H9 (cell line): Measurements from ENCODE around the gene CCN5. TPM values are rescaled to one million over a fixed set of nuclear protein-coding genes. Genes with fewer than 3 reads are reported as not detected.
A peak's percentile ranks its signal among the peaks of the same experiment; 100 is the strongest.

ENCODE experiments used
- DNase-seq: peaks from one replicate; pipeline ENCODE4 v3.0.0-alpha.2; 2017
- H2AFZ ChIP-seq: one replicate; pipeline ENCODE4 v1.6.1; 2013; ENCODE audit warnings: mild to moderate bottlenecking, low read length, control low read depth, moderate library complexity
- H2AK5ac ChIP-seq: 2 replicates; pipeline ENCODE4 v1.6.1; 2013; ENCODE audit warnings: low read length, control low read depth, mixed read lengths; ENCODE audit not compliant: insufficient read length
- H2BK120ac ChIP-seq: one replicate; pipeline ENCODE4 v1.6.1; 2013; ENCODE audit warnings: low read depth, mild to moderate bottlenecking, low read length, control low read depth, inconsistent platforms; ENCODE audit not compliant: poor library complexity, severe bottlenecking
- H2BK12ac ChIP-seq: 2 replicates; pipeline ENCODE4 v1.6.1; 2013; ENCODE audit warnings: low read length, control low read depth, mixed read lengths, low read depth; ENCODE audit not compliant: insufficient read length
- H2BK15ac ChIP-seq: 2 replicates; pipeline ENCODE4 v1.6.1; 2013; ENCODE audit warnings: low read depth, low read length, control low read depth
- H2BK20ac ChIP-seq: one replicate; pipeline ENCODE4 v1.6.1; 2013; ENCODE audit warnings: low read depth, mild to moderate bottlenecking, low read length, control low read depth, inconsistent platforms; ENCODE audit not compliant: poor library complexity, severe bottlenecking
- H2BK5ac ChIP-seq: 2 replicates; pipeline ENCODE4 v1.6.1; 2013; ENCODE audit warnings: low read length, control low read depth, mixed read lengths; ENCODE audit not compliant: insufficient read length
- H3K14ac ChIP-seq: 2 replicates; pipeline ENCODE4 v1.6.1; 2013; ENCODE audit warnings: low read length, control low read depth; ENCODE audit not compliant: insufficient read depth
- H3K18ac ChIP-seq: 2 replicates; pipeline ENCODE4 v1.6.1; 2013; ENCODE audit warnings: low read depth, mild to moderate bottlenecking, mixed read lengths, low read length, control low read depth; ENCODE audit not compliant: insufficient read length
- H3K23ac ChIP-seq: 2 replicates; pipeline ENCODE4 v1.6.1; 2013; ENCODE audit warnings: low read length, control low read depth, mixed read lengths, low read depth; ENCODE audit not compliant: insufficient read length
- H3K23me2 ChIP-seq: 2 replicates; pipeline ENCODE4 v1.6.1; 2013; ENCODE audit warnings: low read depth, mild to moderate bottlenecking, mixed read lengths, low read length, control low read depth; ENCODE audit not compliant: insufficient read length, poor library complexity, severe bottlenecking
- H3K27ac ChIP-seq: 2 replicates; pipeline ENCODE4 v1.5.1; 2013; ENCODE audit warnings: low read length, control low read depth, mixed read lengths, low read depth; ENCODE audit not compliant: insufficient read length
- H3K27me3 ChIP-seq: 2 replicates; pipeline ENCODE4 v1.6.1; 2013; ENCODE audit warnings: low read length, control low read depth, inconsistent platforms; ENCODE audit not compliant: insufficient read depth
- H3K4ac ChIP-seq: 2 replicates; pipeline ENCODE4 v1.6.1; 2013; ENCODE audit warnings: low read depth, mild to moderate bottlenecking, control low read depth, inconsistent platforms, low read length, moderate library complexity
- H3K4me1 ChIP-seq: 2 replicates; pipeline ENCODE4 v1.6.1; 2013; ENCODE audit warnings: low read length, control low read depth, inconsistent platforms; ENCODE audit not compliant: insufficient read depth
- H3K4me2 ChIP-seq: 2 replicates; pipeline ENCODE4 v1.6.1; 2013; ENCODE audit warnings: low read length, control low read depth, mixed read lengths; ENCODE audit not compliant: insufficient read length, insufficient read depth
- H3K56ac ChIP-seq: 2 replicates; pipeline ENCODE4 v1.6.1; 2013; ENCODE audit warnings: low read depth, mild to moderate bottlenecking, mixed read lengths, low read length, control low read depth; ENCODE audit not compliant: insufficient read length
- H3K79me1 ChIP-seq: 2 replicates; pipeline ENCODE4 v1.6.1; 2013; ENCODE audit warnings: low read depth, mild to moderate bottlenecking, moderate library complexity, low read length, control low read depth, inconsistent platforms; ENCODE audit not compliant: insufficient read depth, poor library complexity, severe bottlenecking
- H3K79me2 ChIP-seq: 2 replicates; pipeline ENCODE4 v1.6.1; 2013; ENCODE audit warnings: low read length, control low read depth, inconsistent platforms; ENCODE audit not compliant: insufficient read depth
- H3K9ac ChIP-seq: 2 replicates; pipeline ENCODE4 v1.6.1; 2013; ENCODE audit warnings: low read length, control low read depth, mixed read lengths; ENCODE audit not compliant: insufficient read length; ENCODE audit errors: extremely low read depth
- H3K9me3 ChIP-seq: one replicate; pipeline ENCODE4 v1.6.1; 2013; ENCODE audit warnings: low read depth, low read length, inconsistent platforms; ENCODE audit not compliant: control insufficient read depth
- H3T11ph ChIP-seq: one replicate; pipeline ENCODE4 v1.6.1; 2013; ENCODE audit warnings: mild to moderate bottlenecking, low read length, control low read depth, inconsistent platforms
- H4K20me1 ChIP-seq: one replicate; pipeline ENCODE4 v1.6.1; 2013; ENCODE audit not compliant: control insufficient read depth, insufficient read length, insufficient read depth
- H4K5ac ChIP-seq: 2 replicates; pipeline ENCODE4 v1.6.1; 2013; ENCODE audit warnings: low read depth, mild to moderate bottlenecking, mixed read lengths, low read length, control low read depth; ENCODE audit not compliant: insufficient read length
- H4K8ac ChIP-seq: replicated peaks from 2 replicates; pipeline ENCODE4 v1.6.1; 2013; ENCODE audit warnings: low read length, control low read depth, mixed read lengths, low read depth; ENCODE audit not compliant: insufficient read length
- H4K91ac ChIP-seq: 2 replicates; pipeline ENCODE4 v1.6.1; 2013; ENCODE audit warnings: low read depth, mild to moderate bottlenecking, moderate library complexity, mixed read lengths, low read length, control low read depth; ENCODE audit not compliant: insufficient read length
- H3K27ac Mint-ChIP-seq, 3 experiments: 2 replicates in 2 of 3; 3 replicates in 1 of 3; pipeline ENCODE4 v1.8.0; 2020 to 2021; ENCODE audit warnings: mixed read lengths in 3 of 3, mild to moderate bottlenecking in 1 of 3, moderate library complexity in 1 of 3
- H3K27me3 Mint-ChIP-seq: 2 replicates; pipeline ENCODE4 v1.8.0; 2021; ENCODE audit warnings: low read depth, mild to moderate bottlenecking, moderate library complexity, mixed read lengths
- H3K36me3 Mint-ChIP-seq, 3 experiments: 2 replicates in 2 of 3; 3 replicates in 1 of 3; pipeline ENCODE4 v1.8.0; 2020 to 2021; ENCODE audit warnings: low read depth in 3 of 3, mixed read lengths in 3 of 3; ENCODE audit not compliant: insufficient read depth in 1 of 3
- H3K4me1 Mint-ChIP-seq, 2 experiments: 2 replicates each; pipeline ENCODE4 v1.8.0; 2020; ENCODE audit warnings: mixed read lengths in 2 of 2
- H3K4me3 Mint-ChIP-seq, 2 experiments: 2 replicates in 1 of 2; 3 replicates in 1 of 2; pipeline ENCODE4 v1.8.0; 2020 to 2021; ENCODE audit warnings: mild to moderate bottlenecking in 2 of 2, mixed read lengths in 2 of 2, moderate library complexity in 1 of 2
- H3K9me3 Mint-ChIP-seq, 2 experiments: 2 replicates in 1 of 2; 3 replicates in 1 of 2; pipeline ENCODE4 v1.8.0; 2020; ENCODE audit warnings: mild to moderate bottlenecking in 2 of 2, mixed read lengths in 2 of 2, moderate library complexity in 1 of 2
- CTCF ChIP-seq: fragments of 200-600 bp; sonication (generic); conservative IDR thresholded peaks from 3 replicates; pipeline ENCODE4 v1.8.0; 2021; ENCODE audit warnings: antibody characterized with exemption, mild to moderate bottlenecking
- WGBS: extraction: QIAGEN DNeasy Blood & Tissue Kit; methylation state at CpG from one replicate; pipeline ENCODE4 v1.1.7; 2013; ENCODE audit warnings: missing lambda C conversion rate, low lambda C conversion rate, mixed read lengths; ENCODE audit not compliant: insufficient read length; ENCODE audit errors: extremely low coverage; 5-methylcytosine and 5-hydroxymethylcytosine counted together
- total RNA-seq: library from RNA; stranded (reverse); gene quantifications from 2 replicates; pipeline ENCODE4 v1.2.1, GENCODE V29; 2021

The CCN5 gene
- total RNA-seq, 1 experiment from 2014 or later = not detected

GRCh38 chr20:44748005-44748370, 32.8 kb downstream of the CCN5 start:
- H3K23ac ChIP-seq = no peak overlapping the region
- no peak overlapping the region for H4K91ac ChIP-seq
- Mint-ChIP-seq H3K9me3 (no peaks in the 10 kb centered on the region; a peak in 1 of 5 replicates), H3K36me3 (no peaks in the 10 kb centered on the region), H3K27me3 (peaks cover 59% of the 10 kb centered on the region), H3K4me1 (peaks cover 17 to 34% of the 10 kb centered on the region in 2 experiments), H3K27ac (peak overlapping the region in 1 of 3 experiments; percentile 83; a peak in 2 of 7 replicates), H3K4me3 (no peak overlapping the region)
- peaks cover 7% of the 10 kb centered on the region; the same call in 1 of the 2 replicates for H3K27me3 ChIP-seq
- no peaks in the 10 kb centered on the region for H4K20me1 ChIP-seq
- H3K56ac ChIP-seq = no peak overlapping the region
- WGBS = no CpG with 5 or more reads among the region's 3 CpGs
- H3K14ac ChIP-seq = no peak overlapping the region
- no peak overlapping the region for H2BK15ac ChIP-seq
- no peak overlapping the region for H4K5ac ChIP-seq
- H3K4me2 ChIP-seq = no peak overlapping the region
- peaks cover 8% of the 10 kb centered on the region for H3K23me2 ChIP-seq
- no peak for DNase-seq
- H3K79me1 ChIP-seq = no peaks in the 10 kb centered on the region
- H3K9me3 ChIP-seq = no peaks in the 10 kb centered on the region
- H3K18ac ChIP-seq = no peak overlapping the region
- no peaks in the 10 kb centered on the region for H3K4me1 ChIP-seq
- H2BK12ac ChIP-seq = no peak overlapping the region
- H2AK5ac ChIP-seq = no peak overlapping the region
- no peak overlapping the region for H2BK20ac ChIP-seq
- H3T11ph ChIP-seq = no peak overlapping the region
- H2BK120ac ChIP-seq = no peak overlapping the region
- H3K9ac ChIP-seq = no peak overlapping the region
- no peak overlapping the region for H4K8ac ChIP-seq
- no peak overlapping the region for H3K27ac ChIP-seq
- H3K4ac ChIP-seq = no peak overlapping the region
- H2BK5ac ChIP-seq = no peak overlapping the region
- H2AFZ ChIP-seq = no peak overlapping the region
- TF ChIP-seq CTCF = no peak
- no peaks in the 10 kb centered on the region for H3K79me2 ChIP-seq
